ENCODE measurements around the gene SYTL3.
A peak's percentile ranks its signal among the peaks of the same experiment; 100 is the strongest.

GRCh38 chr6:158631678-158632537 lies 17.9 kb upstream of the SYTL3 start:
- TF ChIP-seq, protein P1, sequence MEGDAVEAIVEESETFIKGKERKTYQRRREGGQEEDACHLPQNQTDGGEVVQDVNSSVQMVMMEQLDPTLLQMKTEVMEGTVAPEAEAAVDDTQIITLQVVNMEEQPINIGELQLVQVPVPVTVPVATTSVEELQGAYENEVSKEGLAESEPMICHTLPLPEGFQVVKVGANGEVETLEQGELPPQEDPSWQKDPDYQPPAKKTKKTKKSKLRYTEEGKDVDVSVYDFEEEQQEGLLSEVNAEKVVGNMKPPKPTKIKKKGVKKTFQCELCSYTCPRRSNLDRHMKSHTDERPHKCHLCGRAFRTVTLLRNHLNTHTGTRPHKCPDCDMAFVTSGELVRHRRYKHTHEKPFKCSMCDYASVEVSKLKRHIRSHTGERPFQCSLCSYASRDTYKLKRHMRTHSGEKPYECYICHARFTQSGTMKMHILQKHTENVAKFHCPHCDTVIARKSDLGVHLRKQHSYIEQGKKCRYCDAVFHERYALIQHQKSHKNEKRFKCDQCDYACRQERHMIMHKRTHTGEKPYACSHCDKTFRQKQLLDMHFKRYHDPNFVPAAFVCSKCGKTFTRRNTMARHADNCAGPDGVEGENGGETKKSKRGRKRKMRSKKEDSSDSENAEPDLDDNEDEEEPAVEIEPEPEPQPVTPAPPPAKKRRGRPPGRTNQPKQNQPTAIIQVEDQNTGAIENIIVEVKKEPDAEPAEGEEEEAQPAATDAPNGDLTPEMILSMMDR (IDR thresholded peaks at IDR 0.05): no peak
- TF ChIP-seq EP300 (IDR thresholded peaks at IDR 0.05): no peak
- TF ChIP-seq POLR2A (IDR thresholded peaks at IDR 0.05; ENCODE audit: low read depth): no peak
- TF ChIP-seq POLR2AphosphoS5 (IDR thresholded peaks at IDR 0.05): peak in 1 of 2 donors; percentile 48
